GM21529 (cell line): ENCODE results near the gene SLC12A7.
"Not testable (repeated sequence)": the region's sequence is repeated elsewhere in the genome, so short reads cannot be mapped to it uniquely, and the experiment has no call there.

Experiments used
- ATAC-seq: cut with Tn5 transposase; IDR thresholded peaks from one replicate; pipeline ENCODE4 v1.9.1; 2021; ENCODE audit not compliant: unreplicated experiment

The SLC12A7 gene

GRCh38 chr5:1127959-1128785 is 16.3 kb upstream of the SLC12A7 start:
- no peak for ATAC-seq

- ATAC-seq, result not testable (repeated sequence)
Observed at GRCh38 chr5:1125695-1126094, 13.8 kb upstream of the SLC12A7 start.

GRCh38 chr5:1125030-1125357 is 13.1 kb upstream of the SLC12A7 start:
- no peak for ATAC-seq

- no peak for ATAC-seq
Observed at GRCh38 chr5:1124205-1125029, 12.6 kb upstream of the SLC12A7 start.

- ATAC-seq, result no peak
Observed at GRCh38 chr5:1123418-1124147, 11.7 kb upstream of the SLC12A7 start.

GRCh38 chr5:1122511-1123294 is 10.8 kb upstream of the SLC12A7 start:
- no peak for ATAC-seq

GRCh38 chr5:1121891-1122290 is 10.0 kb upstream of the SLC12A7 start:
- no peak for ATAC-seq

- no peak for ATAC-seq
Observed at GRCh38 chr5:1121044-1121443, 9.2 kb upstream of the SLC12A7 start.

GRCh38 chr5:1120236-1120999 is 8.6 kb upstream of the SLC12A7 start:
- no peak for ATAC-seq

GRCh38 chr5:1119312-1119831 is 7.5 kb upstream of the SLC12A7 start:
- no peak for ATAC-seq

GRCh38 chr5:1118738-1119137 is 6.9 kb upstream of the SLC12A7 start:
- ATAC-seq, result no peak

- ATAC-seq, result no peak
Observed at GRCh38 chr5:1118231-1118698, 6.4 kb upstream of the SLC12A7 start.

GRCh38 chr5:1116977-1117376 is 5.1 kb upstream of the SLC12A7 start:
- ATAC-seq, result no peak

- ATAC-seq, result no peak
Observed at GRCh38 chr5:1116109-1116740, 4.4 kb upstream of the SLC12A7 start.

GRCh38 chr5:1115123-1115815 is 3.4 kb upstream of the SLC12A7 start:
- ATAC-seq, result no peak

- no peak for ATAC-seq
Observed at GRCh38 chr5:1113805-1114586, 2.1 kb upstream of the SLC12A7 start.

- no peak for ATAC-seq
Observed at GRCh38 chr5:1113332-1113690, 1.4 kb upstream of the SLC12A7 start.
